ENCODE measurements around the gene PITRM1.

DNA sequence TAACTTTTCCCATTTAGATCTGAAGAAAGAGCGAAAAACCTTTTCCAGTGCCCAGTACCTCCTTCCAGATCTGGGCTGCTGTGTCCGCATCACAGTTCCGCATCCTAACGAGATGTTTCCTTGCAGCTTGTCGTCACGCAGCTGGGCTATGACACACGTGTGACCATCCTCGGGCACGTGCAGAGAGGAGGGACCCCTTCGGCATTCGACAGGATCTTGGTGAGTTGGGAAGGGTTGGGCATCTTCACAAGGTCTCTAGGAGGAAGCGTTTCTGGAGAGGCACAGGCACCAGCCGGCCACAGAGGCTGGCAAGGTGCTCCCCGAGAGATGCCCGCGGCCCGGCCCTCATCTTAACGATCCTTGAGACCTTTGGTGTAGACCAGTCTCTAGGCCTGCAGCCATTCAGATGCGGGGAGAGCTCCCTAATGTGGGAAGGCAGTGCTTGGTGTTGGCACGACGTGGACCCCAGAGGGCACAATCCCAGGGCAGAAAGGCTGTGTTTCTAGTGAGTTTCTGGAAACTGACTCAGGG lies 63.9 kb downstream of the PITRM1 start:
- TF ChIP-seq, protein P1, sequence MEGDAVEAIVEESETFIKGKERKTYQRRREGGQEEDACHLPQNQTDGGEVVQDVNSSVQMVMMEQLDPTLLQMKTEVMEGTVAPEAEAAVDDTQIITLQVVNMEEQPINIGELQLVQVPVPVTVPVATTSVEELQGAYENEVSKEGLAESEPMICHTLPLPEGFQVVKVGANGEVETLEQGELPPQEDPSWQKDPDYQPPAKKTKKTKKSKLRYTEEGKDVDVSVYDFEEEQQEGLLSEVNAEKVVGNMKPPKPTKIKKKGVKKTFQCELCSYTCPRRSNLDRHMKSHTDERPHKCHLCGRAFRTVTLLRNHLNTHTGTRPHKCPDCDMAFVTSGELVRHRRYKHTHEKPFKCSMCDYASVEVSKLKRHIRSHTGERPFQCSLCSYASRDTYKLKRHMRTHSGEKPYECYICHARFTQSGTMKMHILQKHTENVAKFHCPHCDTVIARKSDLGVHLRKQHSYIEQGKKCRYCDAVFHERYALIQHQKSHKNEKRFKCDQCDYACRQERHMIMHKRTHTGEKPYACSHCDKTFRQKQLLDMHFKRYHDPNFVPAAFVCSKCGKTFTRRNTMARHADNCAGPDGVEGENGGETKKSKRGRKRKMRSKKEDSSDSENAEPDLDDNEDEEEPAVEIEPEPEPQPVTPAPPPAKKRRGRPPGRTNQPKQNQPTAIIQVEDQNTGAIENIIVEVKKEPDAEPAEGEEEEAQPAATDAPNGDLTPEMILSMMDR (conservative IDR thresholded peaks at IDR 0.05): no peak
- no peak for TF ChIP-seq ZFX (IDR thresholded peaks at IDR 0.05)
